TTC549 (cell line): Measurements from ENCODE around the gene POU6F2.

Source experiments
- FAIRE-seq: peaks from 2 replicates; lab custom pipeline; 2012; peaks lifted over from hg19 to GRCh38; lab: Jason Lieb, UNC

Gene POU6F2

DNA sequence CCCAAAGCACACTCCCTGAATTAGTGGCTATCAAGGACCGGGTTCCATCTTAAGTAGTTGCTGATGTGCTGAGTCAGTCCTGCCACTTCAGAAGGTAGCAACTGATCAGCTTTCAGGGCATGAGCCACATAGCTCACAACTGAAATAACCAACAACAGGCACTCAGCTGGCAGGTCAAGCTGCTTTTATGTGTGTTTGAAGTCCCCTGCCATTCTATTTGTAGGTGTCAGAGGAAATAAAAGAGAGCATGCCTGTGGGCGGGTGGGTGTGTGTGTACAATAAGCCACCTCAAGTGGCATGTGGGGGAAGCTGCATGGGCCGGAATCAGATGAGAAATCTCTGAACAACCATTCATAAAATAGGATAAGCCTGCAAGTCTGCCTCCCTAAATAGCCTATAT is 474.2 kb downstream of the POU6F2 start:
- FAIRE-seq: no peak

DNA sequence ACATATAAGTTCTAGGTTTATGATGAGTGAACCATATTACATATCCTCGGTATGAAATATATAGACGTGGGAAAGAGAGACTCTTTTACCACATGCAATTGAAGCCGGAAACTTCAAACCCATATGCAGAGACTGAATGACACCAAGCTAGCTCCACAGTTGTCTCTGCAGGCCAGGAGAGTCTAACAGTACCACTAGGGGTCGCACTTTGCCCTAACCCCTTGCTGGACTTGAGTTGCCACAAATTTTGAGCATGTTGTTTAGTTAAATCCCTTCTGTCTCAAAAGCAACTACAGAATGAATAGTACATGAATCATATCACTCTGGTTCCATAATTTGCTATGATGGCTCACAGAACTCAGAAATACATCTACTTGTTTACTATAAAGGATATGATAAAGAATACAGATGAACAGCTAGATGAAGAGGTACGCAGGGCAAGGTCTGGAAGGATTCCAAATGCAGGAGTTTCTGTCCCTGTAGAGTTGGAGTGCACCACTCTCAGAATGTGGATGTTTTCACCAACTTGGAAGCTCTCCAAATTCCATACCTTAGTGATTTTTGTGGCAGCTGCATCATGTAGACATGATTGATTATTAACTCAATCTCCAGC is 476.1 kb downstream of the POU6F2 start:
- peak; percentile 13 for FAIRE-seq

DNA sequence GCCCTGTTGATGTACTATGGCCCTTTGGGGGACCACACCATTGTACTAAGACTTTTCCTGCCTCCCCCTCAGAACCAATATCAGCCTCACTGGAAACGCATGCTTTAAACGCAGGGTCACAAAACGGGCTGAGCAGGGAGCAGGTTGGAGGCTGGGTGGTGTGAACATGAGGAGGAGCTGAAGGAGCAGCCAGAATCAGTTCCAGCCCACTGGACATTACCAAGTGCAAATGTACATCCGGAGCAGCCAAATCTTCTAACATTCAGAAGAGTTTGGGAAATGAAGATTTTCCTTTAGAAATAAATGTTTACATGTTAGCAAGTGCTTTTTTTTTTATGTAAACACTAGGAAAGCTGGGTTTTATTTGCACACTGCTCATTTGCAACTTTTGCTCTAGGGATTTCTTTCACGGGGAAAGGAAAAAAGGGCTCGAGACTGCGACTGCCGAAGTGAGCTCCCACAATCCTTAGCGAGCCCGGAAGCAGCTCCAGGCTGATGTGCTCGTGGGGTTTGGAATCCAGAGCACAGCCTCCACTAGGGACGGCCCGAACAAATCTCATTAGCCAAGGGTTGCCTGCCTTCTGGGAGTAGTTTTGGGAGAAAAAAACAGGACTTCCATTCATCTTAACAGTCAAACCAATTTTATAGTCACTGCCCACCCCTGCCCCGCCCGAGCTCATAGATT is 480.5 kb downstream of the POU6F2 start:
- no peak for FAIRE-seq

DNA sequence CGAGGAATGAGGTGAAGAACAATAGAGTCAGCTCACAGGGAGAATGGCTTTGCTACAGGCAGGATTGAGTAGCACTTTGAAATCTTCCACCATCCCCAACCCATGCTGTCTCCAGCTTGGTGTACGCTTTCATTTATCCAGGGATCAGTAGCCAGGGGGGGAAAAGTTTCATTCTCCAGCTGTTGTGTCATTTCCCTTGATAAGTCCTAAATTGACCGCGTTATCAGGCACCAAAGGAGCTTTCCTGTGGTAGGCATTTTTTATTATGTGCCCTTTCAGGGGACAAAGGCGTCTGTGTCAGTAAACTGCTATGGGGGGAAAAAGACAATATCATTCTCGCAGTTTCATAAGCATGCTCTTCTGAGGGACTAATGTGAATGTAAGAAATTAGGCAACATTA is 481.9 kb downstream of the POU6F2 start:
- no peak for FAIRE-seq

DNA sequence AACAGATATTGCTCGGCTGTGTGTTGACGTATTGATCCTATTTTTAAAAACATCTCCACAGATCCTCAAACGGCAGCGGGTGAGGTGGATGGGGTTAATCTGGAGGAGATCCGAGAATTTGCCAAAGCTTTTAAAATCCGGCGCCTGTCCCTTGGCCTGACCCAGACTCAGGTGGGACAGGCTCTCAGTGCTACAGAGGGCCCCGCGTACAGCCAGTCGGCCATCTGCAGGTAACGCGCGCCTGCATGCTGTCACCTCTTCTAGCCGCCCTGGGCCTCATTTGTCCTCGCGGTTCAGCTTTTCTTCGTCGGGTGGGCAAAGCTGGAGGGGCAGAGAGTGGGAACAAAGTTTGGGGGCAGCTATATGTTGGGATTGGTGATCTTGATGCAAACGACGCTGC is 482.8 kb downstream of the POU6F2 start:
- no peak for FAIRE-seq

DNA sequence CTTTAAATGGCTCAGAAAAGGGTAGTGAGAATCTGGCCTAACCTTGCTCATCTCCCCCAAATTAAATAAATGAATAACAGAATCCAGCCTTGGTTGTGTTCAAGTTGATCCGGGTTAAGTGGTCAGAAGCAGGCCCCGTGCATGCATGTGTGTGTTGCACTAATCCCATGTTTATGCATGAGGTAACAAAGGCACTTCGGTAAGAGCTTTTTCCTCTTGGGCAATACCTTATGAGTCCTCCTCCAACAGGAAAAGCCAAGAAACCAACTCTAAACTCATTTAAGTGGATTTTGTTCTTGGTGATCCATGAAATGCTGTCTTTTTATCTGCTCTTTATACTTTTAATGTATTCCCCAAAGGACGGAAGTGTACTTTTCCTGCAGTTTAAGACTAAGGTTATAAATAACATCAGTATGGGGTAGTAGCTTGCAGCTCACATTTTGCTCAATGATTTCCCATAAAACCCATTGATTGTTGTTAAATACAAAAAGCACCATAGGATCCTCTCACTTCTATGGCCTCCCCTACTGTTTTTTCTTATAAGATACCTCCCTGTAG is 483.6 kb downstream of the POU6F2 start:
- FAIRE-seq: no peak

DNA sequence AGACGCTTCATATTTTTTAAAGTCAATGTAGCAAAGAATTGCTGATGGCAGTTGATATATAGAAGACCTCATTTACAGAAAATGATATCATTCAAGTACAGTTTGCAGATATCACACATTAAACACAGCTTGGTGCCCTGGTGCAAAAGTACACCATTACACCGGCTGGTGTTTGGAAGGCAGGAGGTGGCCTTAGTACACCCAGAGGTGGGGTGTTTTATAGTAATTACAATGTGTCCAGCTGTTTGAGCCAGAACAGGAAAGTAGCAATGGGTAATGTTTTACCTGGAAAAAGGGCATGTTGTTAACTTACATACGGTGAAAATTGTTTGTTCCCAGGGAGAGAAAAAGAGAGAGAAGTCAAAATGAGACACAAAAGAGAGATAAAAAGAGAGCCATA is 485.5 kb downstream of the POU6F2 start:
- no peak for FAIRE-seq

DNA sequence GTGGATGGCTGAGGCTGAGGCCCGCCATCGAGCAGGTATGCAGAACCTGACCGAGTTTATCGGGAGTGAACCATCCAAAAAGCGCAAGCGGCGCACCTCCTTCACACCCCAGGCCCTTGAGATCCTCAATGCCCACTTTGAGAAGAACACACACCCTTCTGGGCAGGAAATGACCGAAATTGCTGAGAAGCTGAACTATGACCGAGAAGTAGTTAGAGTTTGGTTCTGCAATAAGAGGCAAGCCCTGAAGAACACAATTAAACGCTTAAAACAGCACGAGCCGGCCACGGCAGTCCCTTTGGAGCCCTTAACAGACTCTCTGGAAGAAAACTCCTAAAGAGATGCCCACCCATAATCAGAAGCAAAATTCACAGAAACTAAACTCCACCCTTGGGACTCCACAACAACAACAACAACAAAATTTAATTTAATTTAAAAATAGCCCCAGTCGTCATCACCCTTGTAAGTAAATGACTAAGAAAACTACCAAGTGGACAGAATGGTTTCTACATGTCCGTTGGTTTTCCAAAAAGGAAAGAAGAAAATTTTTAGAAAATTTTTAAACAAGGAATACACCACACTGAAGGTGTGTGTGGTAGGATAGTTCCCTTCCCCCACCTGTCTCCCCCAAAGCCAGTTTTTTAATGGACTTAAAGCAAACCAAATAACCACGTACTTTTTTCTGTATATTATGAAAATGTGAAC is 486.8 kb downstream of the POU6F2 start:
- no peak for FAIRE-seq

DNA sequence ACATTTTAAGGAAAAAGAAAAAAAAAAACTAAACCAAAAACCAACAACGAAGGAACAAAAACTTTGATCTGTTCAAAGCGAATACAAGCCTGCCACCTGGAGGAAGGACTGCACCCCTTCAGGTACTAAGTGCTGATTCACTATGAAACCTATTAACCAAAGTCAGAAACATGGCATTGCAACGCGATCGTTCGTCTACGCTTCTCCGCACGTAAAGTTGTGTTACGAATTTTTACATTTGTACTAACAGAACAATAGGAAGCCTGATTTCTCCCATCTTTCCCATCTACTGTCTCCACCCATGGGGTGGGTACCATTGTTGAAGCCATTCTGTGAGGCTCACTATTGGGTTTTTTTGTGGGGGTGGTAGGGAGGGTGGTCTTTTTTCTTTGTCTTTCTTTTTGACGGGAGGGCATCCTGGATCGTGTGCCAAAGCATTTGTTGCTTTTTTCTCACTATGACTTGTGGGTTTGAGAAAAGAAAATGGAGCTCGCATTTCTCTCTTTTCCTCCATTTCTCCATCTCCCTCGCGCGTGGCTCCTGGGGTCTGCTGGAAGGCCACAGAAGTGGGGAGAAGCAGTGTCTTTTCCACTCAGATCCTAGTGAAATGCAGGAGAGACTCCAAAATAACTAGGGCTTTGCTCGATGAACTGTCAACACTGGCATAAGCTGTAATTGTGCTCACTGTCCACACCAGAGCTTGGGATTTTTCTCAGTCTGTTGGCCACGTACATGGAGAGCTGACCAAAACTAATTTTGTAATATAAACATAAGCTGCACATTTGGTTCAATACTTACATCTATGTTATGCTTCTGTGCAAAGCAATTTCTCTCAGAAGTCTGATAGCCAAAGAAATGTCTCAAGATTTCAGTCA is 487.6 kb downstream of the POU6F2 start:
- peak; percentile 29 for FAIRE-seq

DNA sequence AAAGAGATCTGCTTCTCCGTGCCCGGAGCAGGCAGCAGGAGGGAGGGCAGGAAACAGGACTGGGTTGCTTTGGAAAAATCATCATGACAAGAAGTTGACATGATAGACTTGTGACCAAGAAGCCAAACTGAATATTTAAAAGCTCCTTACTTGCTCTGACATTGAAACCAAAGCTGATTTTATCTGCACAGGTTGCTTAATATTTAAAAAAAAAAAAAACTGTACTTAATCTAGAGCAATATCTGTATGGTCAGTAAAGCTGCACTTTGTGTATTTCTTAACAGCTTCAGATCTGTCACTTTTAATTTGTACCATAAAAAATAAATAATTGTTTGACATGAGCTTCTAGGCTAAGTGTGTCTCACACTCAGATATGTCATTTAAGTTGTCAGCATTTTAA is 490.6 kb downstream of the POU6F2 start:
- no peak for FAIRE-seq

DNA sequence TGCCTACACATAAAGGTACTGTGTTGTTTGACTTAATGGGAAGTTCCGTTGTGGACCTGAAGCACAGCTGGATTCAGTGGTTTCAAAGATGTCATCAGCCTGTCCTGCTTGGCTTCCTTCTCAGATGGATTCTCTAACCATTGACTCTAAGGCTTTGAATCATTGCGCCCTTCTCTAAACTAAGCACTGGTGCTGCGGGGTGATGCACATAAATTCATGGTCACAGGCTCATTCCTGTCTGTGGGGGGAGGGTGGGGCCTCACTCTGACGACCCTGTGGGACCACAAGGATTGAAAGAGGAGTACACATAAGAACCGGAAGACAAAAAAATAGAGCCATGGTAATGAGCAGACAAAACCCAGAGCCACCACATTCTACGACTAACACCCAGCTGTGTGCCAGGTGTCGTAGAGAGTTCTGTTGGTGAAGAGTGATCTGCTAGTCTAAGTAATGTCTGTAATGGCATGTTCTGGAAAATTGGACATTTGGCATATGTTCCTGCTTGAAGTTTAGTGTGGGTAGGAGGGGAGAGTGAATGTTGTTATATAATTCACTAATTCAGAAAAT is 491.2 kb downstream of the POU6F2 start:
- FAIRE-seq: no peak

DNA sequence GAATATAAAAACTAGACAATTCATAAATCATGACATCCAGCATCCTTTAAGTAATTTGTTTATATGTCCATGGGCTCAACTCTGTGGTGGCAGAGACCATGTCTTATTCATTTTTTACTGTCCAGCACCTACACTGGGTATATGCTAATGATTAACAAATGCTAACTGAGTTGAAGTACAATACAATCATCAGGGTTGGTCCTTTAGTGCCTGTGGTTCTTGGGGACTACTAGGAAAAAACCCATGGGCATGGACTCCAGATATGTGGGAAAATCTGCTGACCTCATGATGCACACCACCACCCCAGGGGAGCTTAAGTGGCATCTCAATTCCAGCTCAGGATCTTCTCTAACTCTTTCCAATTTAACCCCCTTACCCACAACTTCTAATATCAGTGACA is 503.2 kb downstream of the POU6F2 start:
- FAIRE-seq: no peak

DNA sequence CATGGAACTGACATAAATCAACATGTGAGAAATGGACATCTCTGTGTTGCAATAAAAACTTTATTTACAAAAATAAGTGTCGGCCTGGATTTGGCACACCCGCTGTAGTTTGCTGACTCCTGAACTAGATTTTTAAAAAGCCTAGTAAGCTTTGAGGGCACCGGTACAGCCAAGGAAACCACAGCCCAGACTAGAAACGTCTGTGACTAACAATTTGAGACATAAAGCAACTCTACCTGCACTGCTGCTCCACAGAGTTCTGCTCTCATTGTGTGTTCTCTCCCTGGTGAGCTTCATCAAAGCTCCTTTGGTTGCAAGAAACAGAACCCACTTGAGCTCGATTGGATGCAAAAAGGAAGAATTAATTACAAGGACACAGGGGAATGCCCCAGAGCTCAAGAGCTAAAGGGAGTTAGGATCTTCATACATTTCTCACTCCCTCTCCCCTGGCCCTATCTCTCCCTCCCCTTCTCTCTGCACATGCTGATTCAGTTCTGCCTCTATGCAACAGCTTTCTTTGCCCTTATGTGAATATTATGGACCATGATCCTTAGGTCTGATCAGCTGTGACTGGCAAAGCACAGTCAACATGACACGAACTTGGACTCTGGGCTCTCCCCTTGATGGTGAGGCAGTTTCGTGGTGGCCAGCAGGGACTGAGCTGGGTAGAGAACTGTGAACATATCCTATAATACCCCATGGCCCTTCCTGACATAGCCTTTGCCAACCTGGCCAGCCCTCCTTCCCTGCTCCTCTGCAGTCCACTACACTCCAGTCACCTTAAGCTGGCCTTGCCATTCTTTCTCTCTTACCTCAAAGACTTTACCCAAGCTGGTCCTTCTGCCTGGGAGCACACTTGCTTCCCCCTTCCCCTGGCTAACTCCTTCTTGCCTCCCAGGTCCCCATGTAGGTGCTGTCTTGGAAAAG is 511.0 kb downstream of the POU6F2 start:
- no peak for FAIRE-seq

DNA sequence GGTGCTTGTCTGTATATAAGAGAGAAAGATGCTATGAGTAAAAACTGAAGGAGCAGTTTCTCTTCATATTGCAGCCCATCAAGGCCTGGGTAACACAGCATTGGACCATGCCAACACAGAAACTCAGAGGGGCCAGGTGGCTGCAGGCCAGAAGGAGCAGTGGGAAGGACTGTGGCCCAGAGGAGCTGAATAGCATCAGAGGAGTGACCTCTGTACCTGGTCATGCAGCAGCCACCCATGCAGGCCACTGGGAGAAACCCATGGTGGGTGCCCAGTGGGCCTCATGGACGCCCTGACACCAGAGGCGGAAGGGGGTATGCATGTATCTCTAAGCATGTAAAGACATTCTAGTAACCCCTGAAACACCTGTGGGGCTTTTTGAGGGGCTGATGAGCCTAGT is 512.6 kb downstream of the POU6F2 start:
- FAIRE-seq: no peak

DNA sequence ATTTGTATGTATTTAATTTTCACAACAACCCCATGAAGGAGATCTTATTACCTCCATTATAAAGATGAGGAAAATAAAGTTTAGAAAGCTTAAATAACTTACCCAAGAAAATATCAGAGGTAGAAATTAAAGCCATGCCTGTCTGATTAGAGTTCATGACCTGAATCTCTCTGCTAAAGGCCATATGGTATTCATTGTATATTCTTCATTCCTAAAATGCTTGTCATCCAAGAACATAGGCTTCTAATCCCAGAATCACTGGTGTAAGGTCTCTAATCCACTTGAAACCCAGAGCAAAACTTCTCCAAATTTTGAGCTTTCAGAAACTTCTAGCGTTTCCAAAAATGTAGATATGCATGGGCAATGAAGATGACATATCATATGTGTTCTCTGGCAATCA is 516.2 kb downstream of the POU6F2 start:
- no peak for FAIRE-seq

DNA sequence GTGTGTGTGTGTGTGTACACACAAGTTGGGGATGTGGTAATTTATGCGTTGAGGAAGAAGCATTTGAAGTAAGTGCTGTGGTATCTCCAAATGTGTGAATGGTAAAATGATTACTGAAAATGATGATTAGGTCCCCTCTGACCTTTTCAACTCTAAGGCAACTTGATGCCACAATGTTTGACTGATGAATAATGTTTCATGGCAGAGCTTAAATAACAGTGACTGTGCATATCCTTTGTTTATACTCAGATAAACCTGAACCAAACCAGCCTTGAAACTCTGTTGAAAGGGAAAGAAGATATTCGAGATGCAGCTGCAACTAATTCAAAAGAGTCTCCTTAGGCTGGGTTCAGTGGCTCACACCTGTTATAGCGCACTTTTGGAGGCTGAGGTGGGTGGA is 523.6 kb downstream of the POU6F2 start:
- no peak for FAIRE-seq

DNA sequence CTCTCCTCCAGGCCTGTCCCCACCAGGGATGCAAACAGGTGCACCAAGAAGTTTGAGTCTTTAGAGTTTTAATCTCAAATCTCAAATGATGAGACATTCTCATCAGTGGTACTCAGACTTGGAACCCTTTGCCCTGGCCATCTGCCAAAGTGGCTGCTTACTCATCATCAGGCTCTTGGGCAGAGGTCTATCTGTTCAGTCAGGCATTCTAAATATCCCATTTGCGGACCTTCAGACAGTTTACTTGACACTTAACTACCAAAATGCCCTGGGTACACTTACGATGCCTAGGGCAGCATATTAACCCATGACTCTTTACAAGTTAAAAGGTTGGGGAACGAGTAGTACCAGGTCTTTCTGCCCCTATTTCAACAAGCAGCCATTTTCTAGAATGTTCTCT is 527.3 kb downstream of the POU6F2 start:
- no peak for FAIRE-seq

DNA sequence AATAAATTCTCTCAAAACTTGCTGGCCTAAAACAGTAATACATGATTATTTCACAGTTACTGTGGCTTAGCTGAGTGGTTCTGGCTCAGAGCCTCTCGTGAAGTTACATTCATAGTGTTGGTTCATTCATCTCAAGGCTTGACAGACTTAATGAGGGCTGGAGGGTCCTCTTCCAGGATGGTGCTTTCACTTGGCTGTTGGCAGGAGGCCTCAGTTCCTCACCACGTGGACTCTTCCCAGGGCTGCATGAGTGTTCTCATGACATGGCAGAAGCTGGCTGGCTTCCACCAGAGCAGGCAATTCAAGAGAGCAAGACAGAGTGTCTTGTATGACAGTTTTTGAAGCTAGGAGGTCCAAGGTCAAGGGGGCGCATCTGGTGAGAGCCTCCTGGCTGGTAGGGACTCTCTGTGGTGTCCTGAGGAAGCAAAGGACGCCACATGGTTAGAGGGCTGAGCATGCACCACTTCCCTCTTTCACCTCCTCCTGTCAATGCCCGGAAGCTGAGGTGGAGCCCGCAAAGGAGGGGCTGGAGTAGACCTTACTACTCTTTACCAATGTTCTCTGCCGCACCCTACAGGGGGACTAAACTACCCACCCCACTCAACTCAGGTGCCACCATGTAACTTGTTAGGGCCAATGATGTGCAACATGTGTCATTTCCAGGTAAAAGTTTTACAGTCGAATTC is 530.3 kb downstream of the POU6F2 start:
- no peak for FAIRE-seq

DNA sequence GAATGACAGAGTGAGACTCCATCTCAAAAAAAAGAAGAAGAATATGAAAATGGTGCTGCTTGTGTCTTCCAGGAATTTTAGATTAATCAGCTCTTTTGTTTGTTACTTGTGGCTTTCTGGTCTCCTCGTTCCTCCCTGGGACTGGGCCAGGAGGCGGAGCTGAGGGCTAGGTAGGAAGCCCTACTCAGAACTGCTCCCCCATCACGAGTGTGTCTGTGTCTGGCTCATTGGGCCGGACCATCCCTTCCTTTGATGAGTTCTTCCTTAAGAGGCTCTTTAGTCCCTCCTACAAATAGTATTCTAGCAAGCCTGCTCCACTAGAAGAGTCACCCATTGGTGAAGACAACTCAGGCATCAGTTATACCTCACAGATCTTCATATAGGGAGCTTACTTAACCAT is 531.7 kb downstream of the POU6F2 start:
- no peak for FAIRE-seq

DNA sequence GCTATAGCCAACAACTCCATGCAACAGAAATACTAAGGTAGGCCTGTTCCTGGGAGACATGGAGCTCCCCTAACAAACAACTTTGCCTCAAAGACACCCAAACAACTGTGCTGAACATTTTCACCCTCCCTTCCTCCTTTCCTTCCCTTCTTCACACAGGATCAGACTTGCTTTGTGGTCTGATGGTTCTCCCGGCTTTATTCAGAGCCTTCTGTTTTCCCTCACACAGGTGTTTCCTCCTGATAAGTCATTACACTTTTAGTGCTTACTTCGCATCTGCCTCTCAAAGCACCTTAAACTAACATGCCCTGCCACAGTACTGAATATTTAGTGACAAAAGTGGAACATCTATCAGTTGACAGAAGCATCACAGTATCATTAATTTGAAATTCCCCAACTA is 532.2 kb downstream of the POU6F2 start:
- FAIRE-seq: no peak
